HG02885 (cell line): ENCODE data around the gene TEX101.
A peak's percentile ranks its signal among the peaks of the same experiment; 100 is the strongest.

ENCODE experiments used
- ATAC-seq: cut with Tn5 transposase; IDR thresholded peaks from one replicate; pipeline ENCODE4 v1.9.1; 2021; ENCODE audit warnings: mild to moderate bottlenecking; ENCODE audit not compliant: unreplicated experiment, poor library complexity

TEX101 gene

DNA sequence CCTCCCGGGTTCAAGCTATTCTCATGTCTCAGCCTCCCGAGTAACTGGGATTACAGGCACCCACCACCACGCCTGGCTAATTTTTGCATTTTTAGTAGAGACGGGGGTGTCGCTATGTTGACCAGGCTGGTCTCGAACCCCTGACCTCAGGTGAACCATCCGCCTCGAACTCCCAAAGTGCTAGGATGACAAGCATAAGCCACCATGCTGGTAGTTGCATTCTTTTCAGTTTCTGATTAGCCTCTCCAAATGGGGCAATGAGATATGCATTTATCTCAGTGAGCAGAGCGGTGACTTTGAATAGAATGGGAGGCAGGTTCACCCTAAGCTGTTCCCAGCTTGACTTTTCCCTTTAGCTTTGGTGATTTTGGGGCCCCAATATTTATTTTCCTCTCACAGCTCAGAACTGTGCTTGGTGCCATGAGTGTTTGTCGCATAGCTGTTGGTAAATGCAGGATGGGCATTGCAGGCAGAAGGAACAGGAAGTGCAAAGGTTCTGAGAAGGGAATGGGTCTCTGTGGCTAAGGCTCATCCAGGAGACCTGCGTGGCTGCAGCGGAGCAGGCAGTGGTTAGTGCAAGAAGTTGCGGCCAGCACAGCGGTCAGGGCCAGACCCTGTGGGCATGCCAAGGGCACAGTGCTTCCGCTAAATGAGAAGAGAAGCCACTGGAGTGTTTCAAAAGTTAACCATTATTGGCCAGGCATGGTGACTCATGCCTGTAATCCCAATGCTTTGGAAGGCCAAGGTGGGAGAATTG is 30.0 kb downstream of the TEX101 start:
- no peak for ATAC-seq

DNA sequence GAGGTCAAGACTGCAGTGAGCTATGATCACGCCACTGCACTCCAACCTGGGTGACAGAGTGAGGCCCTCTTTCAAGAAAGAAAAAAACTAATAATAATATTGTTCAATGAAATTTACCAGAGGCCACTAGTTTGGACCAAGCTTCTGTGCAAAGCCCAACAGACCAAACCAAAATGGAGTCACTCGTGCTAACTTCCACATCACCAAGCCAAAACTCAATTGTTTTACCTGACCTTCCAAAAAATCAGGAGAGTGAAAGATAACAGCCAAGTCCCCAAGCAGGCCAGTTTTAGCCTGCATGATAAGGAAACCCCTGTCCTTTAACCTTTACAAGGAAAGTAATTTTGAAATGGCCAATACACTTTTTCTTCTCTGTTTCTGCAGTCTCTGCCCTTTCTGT is 30.7 kb downstream of the TEX101 start:
- no peak for ATAC-seq

DNA sequence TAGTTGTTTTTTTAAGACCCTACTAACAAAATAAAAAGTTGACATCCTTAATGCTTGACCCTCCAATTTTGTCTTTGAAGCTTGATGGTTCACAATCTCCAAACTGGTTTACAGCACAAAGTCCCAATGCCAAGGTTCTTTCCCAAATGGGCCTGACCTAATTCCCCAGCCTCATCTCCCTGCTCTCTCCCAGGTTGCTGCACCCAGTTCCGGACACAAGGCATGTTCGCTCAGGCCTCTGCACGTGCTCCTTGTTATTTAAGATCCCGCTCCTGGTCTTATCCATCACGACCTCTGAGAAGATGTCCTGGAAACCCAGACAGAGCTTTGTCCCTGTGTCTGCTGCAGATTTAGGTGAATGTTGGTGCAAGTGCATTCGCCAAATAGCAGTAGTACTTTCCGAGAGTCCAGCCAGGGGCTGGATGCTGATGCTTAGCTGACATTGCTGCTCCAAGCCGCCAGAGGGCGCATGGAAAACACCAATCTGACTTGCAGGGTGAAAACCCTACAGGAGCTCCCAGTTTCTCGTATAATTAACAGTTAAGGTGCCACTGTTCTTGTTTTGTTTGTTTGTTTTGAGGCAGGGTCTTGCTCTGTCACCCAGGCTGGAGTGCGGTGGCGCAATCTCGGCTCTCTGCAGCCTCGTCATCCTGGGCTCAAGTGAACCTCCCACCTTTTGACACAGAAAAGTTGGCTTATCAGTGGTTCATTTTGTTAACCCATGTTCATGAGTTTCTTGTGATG is 32.2 kb downstream of the TEX101 start:
- no peak for ATAC-seq

DNA sequence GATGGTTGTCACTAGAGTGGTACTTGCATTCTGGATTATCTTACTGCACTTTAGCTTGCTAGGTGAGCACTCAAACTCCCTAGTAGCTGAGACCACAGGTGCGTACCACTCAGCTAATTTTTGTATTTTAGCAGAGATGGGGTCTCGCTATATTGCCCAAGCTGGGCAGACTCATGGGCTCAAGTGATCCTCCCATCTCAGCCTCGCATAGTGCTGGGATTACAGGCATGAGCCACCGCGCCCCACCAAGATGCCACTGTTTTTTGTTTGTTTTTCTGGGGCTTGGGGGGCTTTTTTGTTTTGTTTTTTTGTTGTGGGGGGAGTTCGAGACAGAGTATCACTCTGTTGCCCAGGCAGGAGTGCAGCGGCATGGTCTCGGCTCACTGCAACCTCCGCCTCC is 33.0 kb downstream of the TEX101 start:
- ATAC-seq: no peak

DNA sequence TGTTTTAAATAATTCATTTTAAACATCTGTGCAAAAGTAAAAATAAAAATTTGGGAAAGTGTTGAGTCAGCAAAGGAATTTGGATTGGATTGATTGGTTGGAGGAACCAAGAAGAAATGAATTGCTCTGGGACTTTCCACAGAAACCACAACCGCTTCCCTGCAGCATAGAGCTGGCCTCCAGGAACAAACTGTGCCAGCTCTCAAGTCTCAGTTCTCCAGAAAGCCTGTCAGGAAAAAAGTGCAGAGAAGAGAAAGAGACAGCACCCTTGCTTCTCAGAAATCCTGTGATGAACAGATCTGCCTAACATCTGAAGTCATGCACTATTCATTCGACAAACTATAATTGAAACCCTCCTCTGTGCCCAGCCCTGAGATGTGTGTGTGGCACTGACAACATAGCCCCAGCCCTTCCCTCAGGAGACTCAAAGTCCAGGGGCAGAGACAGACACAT is 35.9 kb downstream of the TEX101 start:
- no peak for ATAC-seq

DNA sequence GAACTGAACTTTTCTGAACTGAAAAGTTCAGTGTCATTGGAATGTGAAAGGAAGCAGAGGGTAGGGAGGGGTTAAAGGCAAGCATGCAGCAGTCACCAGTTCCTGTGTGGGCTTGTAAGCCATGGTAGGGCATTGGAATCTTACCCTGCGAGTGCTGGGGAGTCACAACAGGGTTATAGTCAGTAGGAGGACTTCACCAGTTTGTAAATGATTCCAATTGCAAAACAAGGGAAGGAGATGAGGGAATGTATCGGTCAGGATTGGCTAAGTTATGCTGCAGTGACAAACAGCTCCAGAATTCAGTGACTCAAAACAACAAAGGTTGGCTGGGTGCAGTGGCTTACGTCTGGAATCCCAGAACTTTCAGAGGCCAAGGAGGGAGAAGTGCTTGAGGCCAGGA is 37.9 kb downstream of the TEX101 start:
- ATAC-seq: no peak

DNA sequence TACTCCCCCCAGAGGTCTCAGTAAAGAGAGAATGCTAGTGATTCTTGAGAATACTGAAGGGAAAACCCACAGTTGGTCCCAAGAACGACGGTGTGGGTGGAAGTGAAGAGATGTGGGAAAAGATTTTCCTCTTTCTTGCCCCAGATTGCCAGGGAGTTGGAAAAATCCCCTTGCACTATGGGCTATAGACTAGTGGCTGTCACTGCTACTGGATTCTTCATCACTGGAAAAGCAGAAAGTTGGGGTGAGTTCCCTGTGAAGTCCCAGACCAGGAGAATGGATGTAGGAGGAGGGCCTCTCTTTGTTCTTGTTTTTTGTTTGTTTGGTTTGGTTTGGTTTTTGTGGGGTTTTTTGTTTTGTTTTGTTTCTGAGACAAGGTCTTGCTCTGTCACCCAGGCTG is 39.3 kb downstream of the TEX101 start:
- no peak for ATAC-seq

DNA sequence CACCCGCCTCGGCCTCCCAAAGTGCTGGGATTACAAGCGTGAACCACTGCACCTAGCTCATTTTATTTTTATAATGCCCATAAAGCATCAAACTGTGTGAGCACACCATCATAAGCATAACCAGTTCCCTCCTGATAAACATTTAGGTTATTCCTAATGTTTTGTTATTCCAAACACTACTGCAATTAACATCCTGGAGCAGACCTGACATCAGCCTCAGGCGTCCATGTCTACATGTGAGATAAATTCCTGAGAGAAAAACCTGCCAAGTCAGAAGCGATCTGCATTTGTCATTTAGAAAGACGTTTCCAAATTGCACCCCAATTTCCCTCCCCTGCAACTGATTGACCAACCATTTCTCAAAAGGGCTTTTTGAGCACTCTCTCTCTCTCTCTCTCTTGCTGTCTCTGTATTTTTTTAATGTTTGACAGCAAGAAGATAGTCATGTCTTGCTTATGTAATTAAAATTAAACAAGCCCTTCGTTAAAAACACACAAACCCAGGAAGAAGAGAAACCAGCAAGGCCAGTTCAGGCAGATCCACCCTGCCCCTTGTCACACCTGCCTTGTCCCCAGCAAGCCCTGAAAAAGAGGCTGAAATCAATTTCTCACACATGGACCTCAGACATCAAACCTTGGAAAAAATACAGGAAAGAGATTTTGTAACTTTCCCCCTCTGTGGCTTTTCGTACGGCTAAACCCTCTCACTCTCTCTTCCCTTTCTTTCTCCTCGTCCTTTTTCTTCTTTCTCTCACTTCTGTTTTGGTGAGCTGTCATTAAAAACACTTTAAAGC is 40.8 kb downstream of the TEX101 start:
- no peak for ATAC-seq

DNA sequence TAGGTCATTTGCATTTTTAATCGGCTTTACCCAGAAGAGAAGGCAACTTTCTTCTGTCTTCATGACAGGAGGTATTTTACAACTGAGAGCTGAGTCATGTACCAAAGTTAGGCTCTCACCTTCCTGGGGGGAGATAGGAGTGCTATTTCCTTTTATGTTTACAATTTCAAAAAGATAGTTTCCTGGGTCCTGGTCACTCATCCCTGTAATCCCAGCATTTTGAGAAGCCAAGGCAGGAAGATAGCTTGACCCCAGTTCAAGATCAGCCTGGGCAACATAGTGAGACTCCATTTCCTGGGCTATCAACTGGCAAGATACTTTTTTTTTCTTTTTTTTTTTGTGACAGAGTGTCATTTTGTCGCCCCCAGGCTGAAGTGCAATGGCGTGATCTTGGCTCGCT is 43.1 kb downstream of the TEX101 start:
- no peak for ATAC-seq

DNA sequence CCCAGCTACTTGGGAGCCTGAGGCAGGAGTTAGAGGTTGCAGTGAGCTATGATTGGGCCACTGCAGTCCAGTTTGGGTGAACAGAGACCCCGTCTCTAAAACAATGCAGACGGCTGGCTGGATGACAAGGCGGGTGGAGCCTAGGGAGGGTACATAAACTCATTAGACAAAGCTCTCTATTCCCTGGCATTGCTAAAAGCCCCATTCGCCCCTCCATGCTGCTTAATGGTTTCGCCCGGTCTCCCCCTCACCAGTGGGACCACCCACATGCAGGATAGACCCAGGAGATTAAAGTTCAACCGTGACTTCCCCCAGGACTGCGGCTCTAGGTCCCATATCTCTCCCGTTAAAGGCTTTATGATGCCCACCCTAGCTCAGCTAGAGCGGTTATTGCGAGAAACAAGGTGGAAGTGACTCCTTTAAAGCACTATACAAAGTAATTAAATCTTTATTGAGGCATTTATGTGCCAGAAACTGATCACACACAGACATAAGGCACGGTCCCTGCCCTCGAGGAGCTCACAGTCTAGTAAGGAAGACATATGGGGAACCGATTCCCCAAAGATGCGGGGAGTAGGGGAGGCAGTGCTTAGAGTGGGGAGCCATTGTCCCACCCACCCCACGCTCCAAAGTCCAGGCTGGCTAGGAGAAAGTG is 45.8 kb downstream of the TEX101 start:
- no peak for ATAC-seq

DNA sequence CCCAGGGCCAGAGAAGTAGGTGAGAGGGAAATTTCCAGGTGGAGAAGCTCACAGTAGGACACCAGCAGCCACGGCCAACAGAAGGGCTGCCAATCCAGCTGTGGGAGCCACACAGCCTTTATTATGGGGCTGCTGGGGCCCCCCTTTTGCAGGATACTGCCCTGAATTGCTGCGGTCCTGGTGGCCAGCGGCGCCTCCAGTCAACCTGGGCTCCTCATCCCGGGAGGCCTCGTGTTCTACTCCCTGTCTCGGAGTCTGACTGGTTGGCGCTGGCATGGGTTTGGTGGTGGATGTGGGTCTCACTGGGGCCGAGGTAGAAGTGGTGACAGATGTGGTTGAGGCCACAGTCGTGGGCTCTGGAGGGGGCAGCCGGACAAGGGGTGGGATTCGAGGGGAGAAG is 46.6 kb downstream of the TEX101 start:
- ATAC-seq: no peak

DNA sequence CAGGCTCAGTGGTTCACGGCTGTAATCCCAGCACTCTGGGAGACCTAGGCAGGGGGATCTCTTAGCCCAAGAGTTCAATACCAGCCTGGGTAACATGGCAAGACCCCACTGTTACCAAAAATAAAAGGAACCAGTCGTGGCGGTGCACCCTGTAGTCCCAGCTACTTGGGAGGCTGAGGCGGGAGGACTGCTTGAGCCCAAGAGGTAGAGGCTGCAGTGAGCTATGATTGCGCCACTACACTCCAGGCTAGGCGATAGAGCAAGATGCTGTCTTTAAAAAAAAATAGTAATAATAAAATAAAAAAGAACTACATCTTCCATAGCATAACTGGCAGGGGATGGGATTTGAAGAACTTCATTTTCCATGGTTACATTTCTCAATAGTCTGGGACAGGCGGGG is 47.7 kb downstream of the TEX101 start:
- ATAC-seq: no peak

DNA sequence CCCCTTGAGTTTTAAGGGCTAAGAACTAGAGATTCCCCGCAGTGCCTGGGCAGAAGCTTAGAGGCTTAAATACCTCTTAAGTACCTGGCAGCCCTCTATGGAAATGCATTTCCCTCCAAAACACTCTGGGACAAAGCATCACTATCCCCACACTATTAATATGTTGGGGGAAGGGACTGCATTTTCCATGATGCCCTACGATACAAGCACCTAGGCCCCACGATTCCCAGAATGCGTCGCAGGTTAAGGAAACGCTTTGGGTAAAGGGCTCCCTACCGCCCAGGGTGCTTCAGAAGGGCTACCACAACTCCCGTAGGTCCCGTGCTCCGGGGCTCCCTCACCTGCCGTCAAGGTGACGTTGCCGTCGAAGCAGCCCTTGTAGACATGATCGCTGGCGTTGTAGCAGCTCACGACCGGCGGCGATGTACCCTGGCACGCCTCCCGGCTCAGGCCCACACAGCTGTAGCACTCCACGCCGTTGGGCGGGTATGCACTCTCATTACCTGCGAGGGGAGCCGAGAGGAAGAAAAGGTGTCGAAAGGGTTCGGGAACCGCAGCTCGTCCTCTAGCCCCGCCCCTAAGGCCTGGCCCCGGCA is 48.2 kb downstream of the TEX101 start:
- no peak for ATAC-seq

DNA sequence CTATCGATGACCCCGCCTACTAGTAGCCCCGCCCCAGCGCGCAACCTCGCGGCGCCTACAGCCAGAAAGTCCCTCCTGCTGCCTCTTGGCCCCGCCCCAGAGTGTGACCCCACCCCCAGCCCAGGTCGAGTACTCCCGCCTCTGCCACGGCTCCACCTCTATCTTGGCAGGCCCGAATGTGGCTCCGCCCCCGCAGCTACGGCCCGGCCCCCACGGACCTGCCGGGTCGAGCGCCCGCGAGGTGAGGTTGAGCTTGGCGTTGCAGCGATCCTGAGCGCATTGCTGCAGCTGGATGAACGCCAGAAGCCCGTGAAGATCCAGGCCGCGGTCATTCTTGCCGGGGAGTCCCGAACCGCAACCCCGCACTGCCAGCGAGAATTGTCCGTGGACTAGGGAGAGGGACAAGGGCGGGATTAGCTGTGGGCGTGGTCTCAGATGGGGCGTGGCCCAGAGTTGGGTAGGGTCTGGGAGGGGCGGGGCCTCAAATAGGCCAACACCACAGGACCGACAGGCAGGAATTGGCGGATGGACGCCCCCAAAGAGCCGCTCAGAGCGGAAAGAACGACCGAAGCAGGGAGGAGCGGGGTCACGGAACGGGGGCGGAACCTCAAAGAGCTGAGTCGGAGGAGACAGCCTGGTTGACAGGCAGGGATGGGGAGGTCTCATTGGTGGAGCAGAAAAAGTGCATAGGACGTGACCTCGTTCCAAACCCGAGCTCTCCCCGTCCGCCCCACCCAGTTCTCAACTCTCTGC is 48.9 kb downstream of the TEX101 start:
- peak; percentile 84 for ATAC-seq

DNA sequence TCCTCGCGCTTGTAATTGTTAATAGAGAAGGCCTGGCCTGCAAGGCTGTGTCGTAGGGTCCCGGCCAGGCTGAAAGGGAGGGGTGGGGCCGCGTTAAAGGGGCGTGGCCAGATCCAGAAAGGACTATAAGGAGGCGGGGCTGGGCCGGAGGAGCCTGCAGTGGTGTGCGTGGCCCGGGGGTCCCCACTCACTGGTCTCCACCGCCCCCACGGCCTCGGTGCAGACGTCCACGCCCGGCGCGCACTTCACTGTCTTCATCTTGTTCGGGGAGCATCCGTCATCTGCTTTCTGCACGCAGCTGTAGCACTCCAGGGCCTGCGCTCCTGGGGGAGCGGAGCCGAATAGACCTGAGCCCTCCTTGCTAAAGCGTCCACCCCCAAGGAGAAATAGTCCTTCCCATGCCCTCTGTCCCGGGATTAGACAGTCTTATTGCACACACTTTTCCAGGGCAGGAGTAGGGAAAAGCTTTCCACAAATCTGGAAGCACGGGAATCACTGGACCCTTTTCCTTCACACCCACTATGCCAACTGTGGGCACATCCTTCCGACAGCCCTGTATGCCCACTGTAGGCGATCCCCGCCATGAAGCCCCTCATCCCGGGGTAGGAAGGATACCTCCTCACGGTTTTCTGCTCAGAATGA is 49.6 kb downstream of the TEX101 start:
- peak; percentile 41 for ATAC-seq

DNA sequence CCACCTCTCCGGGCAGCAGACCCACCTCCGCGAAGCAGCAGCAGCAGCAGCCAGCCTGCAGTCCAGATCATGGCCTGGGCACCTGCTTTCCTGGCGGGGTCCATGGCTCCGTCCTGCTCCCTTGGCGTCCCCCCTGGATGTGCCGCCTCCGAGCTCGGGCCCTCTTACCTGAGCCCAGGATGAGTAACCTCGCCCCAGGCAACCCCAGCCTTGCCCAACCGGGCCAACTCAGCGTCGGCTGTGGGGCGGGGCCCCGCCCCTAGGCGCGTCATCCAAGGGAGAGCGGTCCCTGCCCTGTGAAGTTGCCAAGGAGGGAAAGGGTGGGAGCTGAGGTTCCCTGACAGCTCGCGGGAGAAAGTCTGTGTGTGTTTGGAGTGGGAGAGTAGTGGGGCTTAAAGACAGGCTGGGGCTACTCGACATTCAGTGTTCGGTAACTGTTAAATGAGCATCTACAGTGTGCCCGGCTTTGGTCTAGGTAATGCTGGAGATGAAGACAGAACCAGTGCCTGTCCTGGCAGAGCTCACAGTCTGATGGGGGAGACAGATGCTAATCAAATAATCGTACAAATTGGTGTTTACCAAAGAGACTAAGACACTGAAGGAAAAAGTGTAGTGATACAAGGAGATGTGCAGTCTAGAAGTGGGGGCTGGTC is 50.9 kb downstream of the TEX101 start, which contains the start of gene LYPD3:
Gene LYPD3 (minus strand): TSS at position 141 of the 653 bp plus-strand sequence. CDS start 37 bp downstream, at position 104.
- no peak for ATAC-seq

DNA sequence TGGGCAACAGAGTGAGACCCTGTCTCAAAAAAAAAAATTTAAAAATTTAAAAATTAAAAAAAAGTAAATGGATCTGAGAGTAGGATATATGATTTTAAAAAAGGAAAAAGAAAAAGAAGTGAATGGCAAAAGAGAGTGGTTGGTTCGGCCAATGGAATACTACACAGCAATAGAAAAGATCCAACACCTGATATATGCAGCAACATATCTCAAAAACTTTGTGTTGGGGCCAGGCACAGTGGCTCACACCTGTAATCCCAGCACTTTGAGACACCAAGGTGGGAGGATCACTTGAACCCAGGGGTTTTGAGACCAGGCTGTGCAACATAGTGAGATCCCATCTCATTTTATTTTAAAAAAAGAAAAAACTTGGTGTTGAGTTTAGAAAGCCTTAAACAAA is 52.1 kb downstream of the TEX101 start:
- ATAC-seq: no peak

DNA sequence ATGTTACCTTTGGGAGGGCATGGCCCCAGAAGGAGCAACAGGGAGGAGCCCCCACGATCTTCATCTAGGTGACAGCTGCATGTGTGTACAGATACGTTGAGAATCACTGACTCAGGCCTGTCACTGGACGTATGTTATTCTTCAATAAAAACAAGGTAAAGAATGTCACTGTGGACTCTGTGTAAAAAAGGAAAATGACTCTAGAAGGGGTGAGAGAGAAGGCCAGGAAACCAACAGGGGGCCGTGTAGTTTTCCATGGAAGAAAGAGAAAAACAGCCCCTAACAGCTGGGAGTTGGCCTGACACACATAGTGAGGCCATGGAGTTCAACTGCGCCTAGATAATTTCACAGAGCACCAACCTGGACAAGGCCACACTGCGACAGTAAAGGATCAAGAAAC is 52.6 kb downstream of the TEX101 start:
- ATAC-seq: no peak
